HepG2 (cell line): Measurements from ENCODE around the gene TIMM13. TPM values are rescaled to one million over a fixed set of nuclear protein-coding genes. Genes with fewer than 3 reads are reported as not detected.

Source experiments
- ATAC-seq: fragments of 200-7000 bp; cut with Tn5 transposase; 3 replicates; pipeline ENCODE4 v1.9.1; 2020; ENCODE audit warnings: mild to moderate bottlenecking, moderate library complexity
- BruUV-seq: library from RNA; stranded (reverse); fragments of 400-500 nt; replicated peaks from 2 replicates; lab custom pipeline; 2021; lab: Mats Ljungman, UMichigan
- CTCF ChIA-PET: fragments of 300-600 bp; formaldehyde crosslinking; extraction: SDS; loops from one replicate; lab custom pipeline; 2021; ENCODE audit warnings: low total read pairs, inconsistent platforms, low intra/inter-chr PET ratio; lab: Yijun Ruan, JAX
- POLR2A ChIA-PET: fragments of 350-600 bp; sonication (Branson Sonifier 250); formaldehyde crosslinking; loops from one replicate; lab custom pipeline; 2020; ENCODE audit warnings: antibody characterized with exemption, inconsistent platforms; lab: Yijun Ruan, JAX
- DNase-seq: peaks from one replicate; pipeline ENCODE4 v3.0.0-alpha.2; 2015; ENCODE audit warnings: low spot score
- FAIRE-seq: peaks from 3 replicates; lab custom pipeline; 2011; peaks lifted over from hg19 to GRCh38; lab: Jason Lieb, UNC
- H2AFZ ChIP-seq: one replicate; pipeline ENCODE4 v1.6.1; 2011; ENCODE audit warnings: low read length, inconsistent platforms
- H3K27ac ChIP-seq: fragments of 300-600 bp; 3 replicates; pipeline ENCODE4 v1.8.0; 2011; ENCODE audit warnings: mixed run types, mild to moderate bottlenecking, mixed read lengths, low read length, inconsistent platforms; ENCODE audit not compliant: insufficient read depth; ENCODE audit errors: extremely low read length
- H3K27me3 ChIP-seq, 2 experiments: fragments of 200-600 bp in 1 of 2; 2 replicates in 1 of 2; 3 replicates in 1 of 2; pipeline versions ENCODE4 v1.6.0 to v1.8.0; 2011; ENCODE audit warnings: low read length in 2 of 2, mild to moderate bottlenecking in 2 of 2, moderate library complexity in 2 of 2, inconsistent platforms in 1 of 2; ENCODE audit not compliant: insufficient read depth in 2 of 2, control insufficient read depth in 1 of 2
- H3K36me3 ChIP-seq, 2 experiments: fragments of 200-600 bp in 1 of 2; replicated peaks in 1 of 2; 2 replicates in 1 of 2; 3 replicates in 1 of 2; pipeline versions ENCODE4 v1.5.1 to v1.8.0; 2011; ENCODE audit warnings: low read length in 2 of 2, inconsistent platforms in 1 of 2; ENCODE audit not compliant: insufficient read depth in 2 of 2, control insufficient read depth in 1 of 2
- H3K4me1 ChIP-seq: 2 replicates; pipeline ENCODE4 v1.5.1; 2012; ENCODE audit warnings: low read length, inconsistent platforms; ENCODE audit not compliant: insufficient read depth
- H3K4me2 ChIP-seq: 2 replicates; pipeline ENCODE4 v1.6.0; 2011; ENCODE audit warnings: low read depth, low read length, inconsistent platforms
- H3K4me3 ChIP-seq, 3 experiments: fragments of 200-600 bp in 1 of 3; sonication (generic), shearing (Covaris generic) in 1 of 3; replicated peaks in 1 of 3; 2 replicates each; pipeline ENCODE4 v1.5.1; 2011 to 2016; ENCODE audit warnings: low read length in 3 of 3, inconsistent platforms in 2 of 3, low read depth in 2 of 3, mild to moderate bottlenecking in 2 of 3, control low read depth in 1 of 3, mixed read lengths in 1 of 3; ENCODE audit not compliant: insufficient read depth in 1 of 3
- H3K79me2 ChIP-seq: one replicate; pipeline ENCODE4 v1.6.1; 2011; ENCODE audit warnings: low read length, inconsistent platforms; ENCODE audit not compliant: insufficient read depth
- H3K9ac ChIP-seq: 2 replicates; pipeline ENCODE4 v1.6.0; 2011; ENCODE audit warnings: mild to moderate bottlenecking, low read depth, low read length, inconsistent platforms; ENCODE audit not compliant: insufficient read depth
- H3K9me3 ChIP-seq: 2 replicates; pipeline ENCODE4 v1.5.1; 2012; ENCODE audit warnings: mild to moderate bottlenecking, low read length
- H4K20me1 ChIP-seq: 2 replicates; pipeline ENCODE4 v1.6.0; 2011; ENCODE audit warnings: inconsistent platforms, mild to moderate bottlenecking, low read length, moderate library complexity; ENCODE audit not compliant: insufficient read depth
- ARNTL ChIP-seq: sonication (generic); formaldehyde crosslinking; IDR thresholded peaks from 2 replicates; pipeline ENCODE4 v1.4.0; 2020; ENCODE audit warnings: mild to moderate bottlenecking, missing genetic modification reagents
- BRCA1 ChIP-seq: sonication (generic); formaldehyde crosslinking; IDR thresholded peaks from 2 replicates; pipeline ENCODE4 v1.4.0; 2020; ENCODE audit warnings: missing genetic modification reagents
- HNRNPH1 ChIP-seq: fragments of 200-400 bp; formaldehyde crosslinking; optimal IDR thresholded peaks from 2 replicates; pipeline ENCODE3; 2017; ENCODE audit warnings: mild to moderate bottlenecking, low read depth, low read length
- NFE2L1 ChIP-seq: sonication (generic); formaldehyde crosslinking; IDR thresholded peaks from 2 replicates; pipeline ENCODE4 v1.4.0; 2020; ENCODE audit warnings: missing genetic modification reagents, mild to moderate bottlenecking, borderline replicate concordance
- NPAS2 ChIP-seq: sonication (generic); formaldehyde crosslinking; IDR thresholded peaks from 2 replicates; pipeline ENCODE4 v1.8.0; 2022; ENCODE audit warnings: mild to moderate bottlenecking, missing genetic modification reagents, borderline replicate concordance
- YEATS2 ChIP-seq: sonication (generic); formaldehyde crosslinking; IDR thresholded peaks from 2 replicates; pipeline ENCODE4 v1.4.0; 2020; ENCODE audit warnings: missing genetic modification reagents, borderline replicate concordance
- ZBTB26 ChIP-seq: IDR thresholded peaks from 2 replicates; pipeline ENCODE4 v1.6.1; 2016; ENCODE audit warnings: missing compliant biosample characterization, missing genetic modification reagents, borderline replicate concordance
- ZBTB38 ChIP-seq: sonication (generic); formaldehyde crosslinking; IDR thresholded peaks from 2 replicates; pipeline ENCODE4 v1.5.1; 2020; ENCODE audit warnings: mild to moderate bottlenecking, missing genetic modification reagents
- ZNF136 ChIP-seq: sonication (generic); formaldehyde crosslinking; IDR thresholded peaks from 2 replicates; pipeline ENCODE4 v1.8.1; 2022; ENCODE audit warnings: low read depth, mild to moderate bottlenecking, moderate library complexity, missing genetic modification reagents
- ZNF160 ChIP-seq: sonication (generic); formaldehyde crosslinking; IDR thresholded peaks from 2 replicates; pipeline ENCODE4 v1.8.0; 2022; ENCODE audit warnings: mild to moderate bottlenecking, inconsistent platforms, missing genetic modification reagents
- ZNF629 ChIP-seq: sonication (generic); formaldehyde crosslinking; conservative IDR thresholded peaks from 2 replicates; pipeline ENCODE4 v1.5.0; 2020; ENCODE audit warnings: missing genetic modification reagents
- WGBS: methylation state at CpG from one replicate; pipeline ENCODE4 v1.1.6; 2017; ENCODE audit warnings: low lambda C conversion rate; 5-methylcytosine and 5-hydroxymethylcytosine counted together
- in situ Hi-C: cut with HindIII; loops from 2 replicates; pipeline ENCODE4 v1.10.0; 2017; ENCODE audit warnings: low pct_unique_long_range_greater_than_20kb; ENCODE audit not compliant: extremely low pct_ligation_motif_present
- intact Hi-C: fragments of 100-400 bp; cut with micrococcal nuclease; formaldehyde crosslinking; loops from one replicate; pipeline ENCODE4 v1.10.0; 2022; ENCODE audit not compliant: unreplicated experiment
- polyA plus RNA-seq, 8 experiments: library from polyadenylated mRNA; depleted of rRNA in 3 of 8; stranded (reverse) in 7 of 8; unstranded in 1 of 8; fragments of >200 nt; fragmentation: Illumina TruSeq in 4 of 8; extraction: Trizol in 4 of 8; gene quantifications; 2 replicates each; pipeline versions ENCODE4 v1.2.1 to v1.2.3, GENCODE V29; 2011 to 2016; ENCODE audit warnings: low read depth in 4 of 8, missing spikeins in 1 of 8, mixed read lengths in 1 of 8; ENCODE audit not compliant: insufficient read depth in 1 of 8
- total RNA-seq, 5 experiments: library from RNA; depleted of rRNA; stranded (reverse); fragments of >200 nt; fragmentation: Illumina TruSeq; extraction: Trizol; gene quantifications; 2 replicates each; pipeline ENCODE4 v1.2.3, GENCODE V29; 2016; ENCODE audit warnings: low read depth in 1 of 5
- TF ChIP-seq, protein P1 (sequence below): sonication (generic); formaldehyde crosslinking; IDR thresholded peaks from 2 replicates; pipeline ENCODE4 v1.8.1; 2023; ENCODE audit warnings: mild to moderate bottlenecking, missing genetic modification reagents
- TF ChIP-seq, protein P2 (sequence below): sonication (generic); formaldehyde crosslinking; IDR thresholded peaks from 2 replicates; pipeline ENCODE4 v1.4.0; 2020; ENCODE audit warnings: missing genetic modification reagents

The TIMM13 gene
- total and polyA plus RNA-seq, 2 of the 13 experiments (the other 11 are each of a cell fraction or from before 2014, with no cell fraction given) = 48.4 to 108 TPM

DNA sequence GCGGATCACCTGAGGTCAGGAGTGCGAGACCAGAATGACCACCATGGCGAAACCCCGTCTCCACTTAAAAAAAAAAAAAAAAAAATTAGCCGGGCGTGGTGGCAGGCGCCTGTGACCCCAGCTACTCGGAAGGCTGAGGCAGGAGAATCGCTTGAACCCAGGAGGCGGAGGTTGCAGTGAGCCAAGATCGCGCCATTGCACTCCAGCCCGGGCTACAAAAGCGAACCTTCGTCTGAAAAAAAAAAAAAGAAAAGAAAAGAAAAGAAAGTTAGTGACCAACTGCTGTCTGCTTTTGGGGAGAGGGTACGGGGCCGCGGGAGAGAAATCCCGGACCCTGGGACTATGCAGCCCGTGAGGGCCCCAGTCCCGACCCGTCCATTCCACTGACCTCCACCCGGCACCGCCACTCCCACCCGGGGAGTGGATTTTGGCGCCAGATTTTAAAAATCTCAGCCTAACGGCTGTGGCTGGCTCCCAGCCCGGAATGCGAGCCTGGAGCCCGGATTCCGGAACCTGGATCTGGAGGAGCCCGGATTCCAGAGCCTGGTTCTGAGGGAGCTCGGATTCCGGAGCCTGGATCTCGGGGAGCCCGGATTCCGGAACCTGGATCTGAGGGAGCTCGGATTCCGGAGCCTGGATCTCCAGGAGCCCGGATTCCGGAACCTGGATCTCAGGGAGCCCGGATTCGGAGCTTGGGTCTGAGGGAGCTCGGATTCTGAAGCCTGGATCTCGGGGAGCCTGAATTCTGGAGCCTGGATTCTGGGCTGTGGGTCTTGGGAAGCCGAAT, 35.4 kb upstream of the TIMM13 start (continued):
- TF ChIP-seq ZNF136 (CRISPR knock-in tag) (peak; percentile 92; the same call in 1 of the 2 replicates), ZNF160 (CRISPR knock-in tag) (peak; percentile 63; the same call in 1 of the 2 replicates), ZBTB26 (CRISPR knock-in tag) (peak; percentile 100)
- TF ChIP-seq, protein P1, sequence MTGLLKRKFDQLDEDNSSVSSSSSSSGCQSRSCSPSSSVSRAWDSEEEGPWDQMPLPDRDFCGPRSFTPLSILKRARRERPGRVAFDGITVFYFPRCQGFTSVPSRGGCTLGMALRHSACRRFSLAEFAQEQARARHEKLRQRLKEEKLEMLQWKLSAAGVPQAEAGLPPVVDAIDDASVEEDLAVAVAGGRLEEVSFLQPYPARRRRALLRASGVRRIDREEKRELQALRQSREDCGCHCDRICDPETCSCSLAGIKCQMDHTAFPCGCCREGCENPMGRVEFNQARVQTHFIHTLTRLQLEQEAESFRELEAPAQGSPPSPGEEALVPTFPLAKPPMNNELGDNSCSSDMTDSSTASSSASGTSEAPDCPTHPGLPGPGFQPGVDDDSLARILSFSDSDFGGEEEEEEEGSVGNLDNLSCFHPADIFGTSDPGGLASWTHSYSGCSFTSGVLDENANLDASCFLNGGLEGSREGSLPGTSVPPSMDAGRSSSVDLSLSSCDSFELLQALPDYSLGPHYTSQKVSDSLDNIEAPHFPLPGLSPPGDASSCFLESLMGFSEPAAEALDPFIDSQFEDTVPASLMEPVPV (CRISPR knock-in tag) = peak; percentile 85; the same call in 1 of the 2 replicates

DNA sequence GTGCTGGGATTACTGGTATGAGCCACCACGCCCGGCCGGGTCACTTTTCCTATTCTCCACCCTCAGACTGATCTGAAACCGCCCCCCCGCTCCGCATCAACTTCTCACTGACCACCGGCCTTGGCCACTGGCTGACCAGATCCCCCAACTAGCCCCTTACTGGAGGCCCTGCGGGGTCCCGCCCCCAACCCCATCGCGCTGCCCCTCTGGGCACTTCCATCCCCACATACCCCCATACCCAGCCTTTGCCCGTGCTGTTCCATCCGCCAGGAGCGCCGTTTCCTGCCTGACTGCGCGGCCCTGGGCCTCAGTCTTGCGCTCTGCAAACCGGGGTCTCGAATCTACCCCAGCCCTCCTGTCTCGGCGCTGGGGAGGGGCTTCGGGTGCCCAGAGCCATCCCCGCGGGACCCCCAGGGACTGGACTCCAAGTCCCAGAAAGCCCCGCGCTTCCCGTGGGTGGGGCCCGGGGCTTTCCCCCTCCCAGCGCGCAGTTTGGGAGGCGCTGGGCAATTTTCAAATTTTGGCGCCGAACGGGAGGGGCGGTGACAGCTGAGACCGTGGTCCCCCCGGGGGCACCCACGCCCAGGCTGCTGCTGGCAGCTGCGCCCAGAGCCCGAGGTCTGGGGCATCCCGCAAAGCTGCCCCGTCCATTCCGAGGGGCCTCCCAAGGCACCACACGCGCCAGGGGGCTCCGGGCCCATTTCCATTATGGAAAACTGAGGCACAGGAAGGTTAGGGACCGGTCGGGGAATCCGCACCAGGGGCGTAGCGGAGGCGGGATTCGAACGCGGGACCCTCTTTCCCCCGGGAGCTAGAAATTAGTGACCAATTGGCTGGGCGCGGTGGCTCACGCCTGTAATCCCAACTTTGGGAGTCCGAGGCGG, 34.6 kb upstream of the TIMM13 start:
- H3K27me3 ChIP-seq = no peaks in the 10 kb centered on the region
- TF ChIP-seq, protein P2, sequence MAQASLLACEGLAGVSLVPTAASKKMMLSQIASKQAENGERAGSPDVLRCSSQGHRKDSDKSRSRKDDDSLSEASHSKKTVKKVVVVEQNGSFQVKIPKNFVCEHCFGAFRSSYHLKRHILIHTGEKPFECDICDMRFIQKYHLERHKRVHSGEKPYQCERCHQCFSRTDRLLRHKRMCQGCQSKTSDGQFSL = peak; percentile 58; the same call in 1 of the 2 replicates
- TF ChIP-seq ZNF629 (CRISPR knock-in tag) (peak; percentile 48; the same call in 1 of the 2 replicates), NFE2L1 (CRISPR knock-in tag) (no peak), ZBTB38 (CRISPR knock-in tag) (peak; percentile 23; the same call in 1 of the 2 replicates), NPAS2 (no peak), HNRNPH1 (no peak), BRCA1 (CRISPR knock-in tag) (no peak), ARNTL (CRISPR knock-in tag) (no peak), YEATS2 (CRISPR knock-in tag) (no peak)
- ATAC-seq (no peak), DNase-seq (no peak), FAIRE-seq (no peak)
- in situ Hi-C loops (no loop called here), intact Hi-C loops (loop anchor here (2.0 kb wide), 1 partner anchor 35 kb away; the partner anchor contains the start of gene TIMM13)
- H3K27ac ChIP-seq = no peak overlapping the region
- H3K9me3 ChIP-seq = no peaks in the 10 kb centered on the region
- ChIA-PET CTCF (no interaction called here), POLR2A (interaction anchor here (1.4 to 5.0 kb wide), 4 partner anchors 14 to 115 kb away, joined by 3 to 42 read pairs (median 7); partner anchors contain the start of genes GADD45B and TIMM13)
- no peaks in the 10 kb centered on the region for H3K79me2 ChIP-seq
- no peak overlapping the region for H3K4me3 ChIP-seq
- 97% methylated on average over 58 of the region's 62 CpGs for WGBS
- H2AFZ ChIP-seq = no peak overlapping the region
- no peaks in the 10 kb centered on the region for H4K20me1 ChIP-seq
- peak overlapping the region; percentile 67 for H3K4me2 ChIP-seq
- H3K36me3 ChIP-seq = no peaks in the 10 kb centered on the region
- BruUV-seq = no TSS peak
- peaks cover 59% of the 10 kb centered on the region for H3K4me1 ChIP-seq
- no peak overlapping the region for H3K9ac ChIP-seq
